GM12878 (cell line): Measurements from ENCODE around the gene RBMS1. TPM values are rescaled to one million over a fixed set of nuclear protein-coding genes. Genes with fewer than 3 reads are reported as not detected.
A peak's percentile ranks its signal among the peaks of the same experiment; 100 is the strongest.

ENCODE experiments used
- ATAC-seq: fragments of 200-7000 bp; cut with Tn5 transposase; 3 replicates; pipeline ENCODE4 v1.9.1; 2020; ENCODE audit warnings: mild to moderate bottlenecking, moderate library complexity
- BruUV-seq: library from RNA; stranded (reverse); fragments of 400-500 nt; replicated peaks from 2 replicates; lab custom pipeline; 2021; lab: Mats Ljungman, UMichigan
- CTCF ChIA-PET: fragments of 300-600 bp; sonication (Branson Sonifier 250); formaldehyde crosslinking; extraction: SDS; loops from one replicate; lab custom pipeline; 2021; ENCODE audit warnings: inconsistent platforms; lab: Yijun Ruan, JAX
- POLR2A ChIA-PET: fragments of 350-600 bp; formaldehyde crosslinking; extraction: SDS; loops from one replicate; lab custom pipeline; 2021; ENCODE audit warnings: inconsistent platforms; lab: Charles Lee
- RAD21 ChIA-PET: fragments of 300-600 bp; sonication (Branson Sonifier 250); formaldehyde crosslinking; loops from one replicate; lab custom pipeline; 2023; ENCODE audit warnings: antibody characterized with exemption; ENCODE audit not compliant: unreplicated experiment; lab: Charles Lee
- SMC1A ChIA-PET: fragments of 300-600 bp; sonication (Branson Sonifier 250); formaldehyde crosslinking; loops from one replicate; lab custom pipeline; 2023; ENCODE audit not compliant: unreplicated experiment, uncharacterized antibody; lab: Charles Lee
- DNase-seq: peaks from one replicate; pipeline ENCODE4 v3.0.0-alpha.2; 2011; ENCODE audit warnings: low read depth, low spot score
- FAIRE-seq: peaks from 3 replicates; lab custom pipeline; 2011; peaks lifted over from hg19 to GRCh38; lab: Jason Lieb, UNC
- H2AFZ ChIP-seq: 2 replicates; pipeline ENCODE4 v1.6.0; 2011; ENCODE audit warnings: low read depth, low read length, control low read depth; ENCODE audit not compliant: control insufficient read depth
- H3K27ac ChIP-seq: 2 replicates; pipeline ENCODE4 v1.5.1; 2011; ENCODE audit warnings: control low read depth; ENCODE audit not compliant: control insufficient read depth, insufficient read depth
- H3K27me3 ChIP-seq, 2 experiments: replicated peaks in 1 of 2; 2 replicates each; pipeline versions ENCODE4 v1.6.0 to v1.6.1; 2011; ENCODE audit warnings: low read length in 1 of 2; ENCODE audit not compliant: control insufficient read depth in 2 of 2, insufficient read depth in 2 of 2
- H3K36me3 ChIP-seq, 2 experiments: 2 replicates each; pipeline ENCODE4 v1.5.1; 2011; ENCODE audit warnings: low read length in 1 of 2; ENCODE audit not compliant: control insufficient read depth in 2 of 2, insufficient read depth in 2 of 2
- H3K4me1 ChIP-seq: 2 replicates; pipeline ENCODE4 v1.6.1; 2011; ENCODE audit warnings: mild to moderate bottlenecking, low read length, moderate library complexity, mixed read lengths; ENCODE audit not compliant: control insufficient read depth, insufficient read depth
- H3K4me2 ChIP-seq: 2 replicates; pipeline ENCODE4 v1.6.0; 2011; ENCODE audit warnings: control low read depth; ENCODE audit not compliant: control insufficient read depth, insufficient read depth
- H3K4me3 ChIP-seq: fragments of 200-600 bp; sonication (generic); 2 replicates; pipeline ENCODE4 v1.5.1; 2016
- H3K79me2 ChIP-seq: 2 replicates; pipeline ENCODE4 v1.6.0; 2011; ENCODE audit warnings: low read length; ENCODE audit not compliant: control insufficient read depth, insufficient read depth
- H3K9ac ChIP-seq: 2 replicates; pipeline ENCODE4 v1.8.0; 2011; ENCODE audit warnings: low read length, control low read depth, mixed read lengths; ENCODE audit not compliant: control insufficient read depth, insufficient read depth
- H3K9me3 ChIP-seq: replicated peaks from 3 replicates; pipeline ENCODE4 v1.5.1; 2011; ENCODE audit warnings: mild to moderate bottlenecking, low read length; ENCODE audit not compliant: control insufficient read depth, insufficient read depth
- H4K20me1 ChIP-seq: 2 replicates; pipeline ENCODE4 v1.6.0; 2011; ENCODE audit not compliant: control insufficient read depth, insufficient read depth
- ASH2L ChIP-seq: fragments of 300-600, 200-600 bp; sonication (generic); IDR thresholded peaks from 2 replicates; pipeline ENCODE4 v1.6.1; 2017; ENCODE audit warnings: low read depth, mild to moderate bottlenecking, borderline replicate concordance
- DPF2 ChIP-seq: fragments of 450-650 bp; IDR thresholded peaks from 2 replicates; pipeline ENCODE4 v1.6.1; 2017; ENCODE audit warnings: mild to moderate bottlenecking
- FOXK2 ChIP-seq: fragments of 450-650 bp; IDR thresholded peaks from 2 replicates; pipeline ENCODE4 v1.6.1; 2017; ENCODE audit warnings: mild to moderate bottlenecking, moderate library complexity
- MEF2B ChIP-seq: fragments of 450-650 bp; IDR thresholded peaks from 2 replicates; pipeline ENCODE4 v1.6.1; 2018; ENCODE audit warnings: mild to moderate bottlenecking, moderate library complexity; ENCODE audit not compliant: partially characterized antibody, poor library complexity, severe bottlenecking
- RUNX3 ChIP-seq: IDR thresholded peaks from 2 replicates; pipeline ENCODE4 v1.6.1; 2012; ENCODE audit warnings: low read length, inconsistent platforms
- SMARCA5 ChIP-seq: fragments of 450-650 bp; IDR thresholded peaks from 2 replicates; pipeline ENCODE4 v1.6.1; 2017; ENCODE audit warnings: mild to moderate bottlenecking
- SREBF1 ChIP-seq: IDR thresholded peaks from 2 replicates; pipeline ENCODE4 v1.6.1; 2012; ENCODE audit warnings: mild to moderate bottlenecking, low read length
- WGBS: methylation state at CpG from one replicate; pipeline ENCODE4 v1.1.6; 2016; ENCODE audit warnings: low lambda C conversion rate; ENCODE audit not compliant: insufficient replicate concordance, insufficient coverage; ENCODE audit errors: missing lambda C conversion rate; 5-methylcytosine and 5-hydroxymethylcytosine counted together
- in situ Hi-C: fragments of 300-500 bp; cut with MboI; formaldehyde crosslinking; loops from 9 replicates; pipeline ENCODE4 v1.14.3; 2018; ENCODE audit warnings: mixed read lengths
- intact Hi-C: fragments of 100-400 bp; cut with micrococcal nuclease; formaldehyde crosslinking; loops from one replicate; pipeline ENCODE4 v1.14.2; 2022; ENCODE audit not compliant: unreplicated experiment
- polyA plus RNA-seq, 11 experiments: library from polyadenylated mRNA; depleted of rRNA in 4 of 11; unstranded in 6 of 11; stranded (reverse) in 5 of 11; fragments of >200 nt; fragmentation: Nextera tagmentation in 4 of 11; fragmentation: Illumina TruSeq in 1 of 11; extraction: Ambion mirVana in 4 of 11; extraction: Trizol in 1 of 11; gene quantifications; 1 replicate in 1 of 11; 2 replicates in 10 of 11; pipeline versions ENCODE4 v1.2.1 to v1.2.3, GENCODE V29; 2011 to 2016; ENCODE audit warnings: inconsistent platforms in 2 of 11, missing spikeins in 2 of 11, low read depth in 1 of 11
- total RNA-seq, 4 experiments: library from RNA; depleted of rRNA in 3 of 4; stranded (reverse); fragments of >200 nt in 3 of 4; fragmentation: Illumina TruSeq in 1 of 4; extraction: Trizol in 1 of 4; gene quantifications; 2 replicates each; pipeline versions ENCODE4 v1.2.1 to v1.2.3, GENCODE V29; 2013 to 2021
- TF ChIP-seq, protein P1 (sequence below): fragments of 450-650 bp; IDR thresholded peaks from 2 replicates; pipeline ENCODE4 v1.6.1; 2017; ENCODE audit warnings: mild to moderate bottlenecking
- TF ChIP-seq, protein P2 (sequence below): fragments of 450-650 bp; IDR thresholded peaks from 2 replicates; pipeline ENCODE4 v1.6.1; 2014; ENCODE audit warnings: mild to moderate bottlenecking

RBMS1 gene
- total and polyA plus RNA-seq, 10 of the 15 experiments (the other 5 are each of a cell fraction or from before 2014, with no cell fraction given), result 0.04 to 0.31 (median 0.17) TPM; not detected in 1

GRCh38 chr2:160516547-160517365, 23.1 kb upstream of the RBMS1 start:
- POLR2A ChIA-PET, result no interaction called here
- WGBS, result under 1% methylated on average over 10 of the region's 10 CpGs
- no peak for TF ChIP-seq DPF2
- TF ChIP-seq MEF2B, result peak; percentile 10
- no peak for TF ChIP-seq SREBF1
- TF ChIP-seq, all 136 proteins: peak for 1
- peak; percentile 61 for ATAC-seq
- no peak overlapping the region for H3K4me3 ChIP-seq
- CTCF ChIA-PET, result interaction anchor here (0.8 kb wide), 1 partner anchor 27 kb away, joined by 4 read pairs; no protein-coding TSS in a partner anchor
- intact Hi-C loops, result no loop called here
- H3K9ac ChIP-seq, result no peak overlapping the region
- RAD21 ChIA-PET, result no interaction called here
- no peaks in the 10 kb centered on the region for H3K79me2 ChIP-seq
- BruUV-seq, result no TSS peak
- H2AFZ ChIP-seq, result no peak overlapping the region
- in situ Hi-C loops, result no loop called here
- no peak overlapping the region for H3K4me2 ChIP-seq
- no peak for FAIRE-seq
- H3K4me1 ChIP-seq, result no peaks in the 10 kb centered on the region
- DNase-seq, result no peak
- H4K20me1 ChIP-seq, result no peaks in the 10 kb centered on the region
- H3K36me3 ChIP-seq, result no peaks in the 10 kb centered on the region
- no peaks in the 10 kb centered on the region for H3K9me3 ChIP-seq
- H3K27me3 ChIP-seq, result no peaks in the 10 kb centered on the region
- SMC1A ChIA-PET, result interaction anchor here (0.8 kb wide), 1 partner anchor 755 kb away, joined by 3 read pairs; no protein-coding TSS in a partner anchor
- no peak overlapping the region for H3K27ac ChIP-seq

DNA sequence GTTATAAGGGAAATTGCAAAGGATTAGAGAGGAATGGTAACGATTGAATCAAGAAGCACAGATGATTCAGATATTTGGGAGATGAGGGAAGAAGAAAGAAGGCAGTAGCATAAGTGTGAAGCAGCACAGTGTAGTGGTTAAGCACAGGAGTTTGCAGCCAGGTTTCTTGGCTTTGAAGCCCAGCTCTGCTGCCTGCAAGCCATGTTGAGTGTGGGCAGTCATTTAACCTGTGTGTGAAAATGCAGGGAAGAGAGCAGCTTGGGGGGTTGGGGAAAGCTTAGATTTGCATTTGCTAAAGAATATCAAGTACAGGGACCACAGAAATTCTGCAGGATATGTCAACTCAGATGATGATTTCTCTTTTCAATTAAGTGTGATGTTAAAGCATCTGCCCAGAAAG, 21.5 kb upstream of the RBMS1 start:
- Histone ChIP-seq H3K9me3 (no peaks in the 10 kb centered on the region), H3K4me3 (no peak overlapping the region), H3K79me2 (no peaks in the 10 kb centered on the region), H3K4me1 (no peaks in the 10 kb centered on the region), H3K9ac (no peak overlapping the region), H3K27ac (no peak overlapping the region)
- WGBS, result 0% methylated on average over 1 of the region's 1 CpG
- FAIRE-seq, result no peak
- BruUV-seq, result no TSS peak
- no peak for ATAC-seq
- in situ Hi-C loops, result no loop called here
- no peak for TF ChIP-seq ASH2L
- TF ChIP-seq, protein P1, sequence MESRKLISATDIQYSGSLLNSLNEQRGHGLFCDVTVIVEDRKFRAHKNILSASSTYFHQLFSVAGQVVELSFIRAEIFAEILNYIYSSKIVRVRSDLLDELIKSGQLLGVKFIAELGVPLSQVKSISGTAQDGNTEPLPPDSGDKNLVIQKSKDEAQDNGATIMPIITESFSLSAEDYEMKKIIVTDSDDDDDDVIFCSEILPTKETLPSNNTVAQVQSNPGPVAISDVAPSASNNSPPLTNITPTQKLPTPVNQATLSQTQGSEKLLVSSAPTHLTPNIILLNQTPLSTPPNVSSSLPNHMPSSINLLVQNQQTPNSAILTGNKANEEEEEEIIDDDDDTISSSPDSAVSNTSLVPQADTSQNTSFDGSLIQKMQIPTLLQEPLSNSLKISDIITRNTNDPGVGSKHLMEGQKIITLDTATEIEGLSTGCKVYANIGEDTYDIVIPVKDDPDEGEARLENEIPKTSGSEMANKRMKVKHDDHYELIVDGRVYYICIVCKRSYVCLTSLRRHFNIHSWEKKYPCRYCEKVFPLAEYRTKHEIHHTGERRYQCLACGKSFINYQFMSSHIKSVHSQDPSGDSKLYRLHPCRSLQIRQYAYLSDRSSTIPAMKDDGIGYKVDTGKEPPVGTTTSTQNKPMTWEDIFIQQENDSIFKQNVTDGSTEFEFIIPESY, result no peak
- no peak for TF ChIP-seq SMARCA5
- TF ChIP-seq, protein P2, sequence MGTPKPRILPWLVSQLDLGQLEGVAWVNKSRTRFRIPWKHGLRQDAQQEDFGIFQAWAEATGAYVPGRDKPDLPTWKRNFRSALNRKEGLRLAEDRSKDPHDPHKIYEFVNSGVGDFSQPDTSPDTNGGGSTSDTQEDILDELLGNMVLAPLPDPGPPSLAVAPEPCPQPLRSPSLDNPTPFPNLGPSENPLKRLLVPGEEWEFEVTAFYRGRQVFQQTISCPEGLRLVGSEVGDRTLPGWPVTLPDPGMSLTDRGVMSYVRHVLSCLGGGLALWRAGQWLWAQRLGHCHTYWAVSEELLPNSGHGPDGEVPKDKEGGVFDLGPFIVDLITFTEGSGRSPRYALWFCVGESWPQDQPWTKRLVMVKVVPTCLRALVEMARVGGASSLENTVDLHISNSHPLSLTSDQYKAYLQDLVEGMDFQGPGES, result no peak
- TF ChIP-seq FOXK2, result no peak
- TF ChIP-seq RUNX3, result no peak
- TF ChIP-seq, all 136 proteins: peak for 0
- Histone ChIP-seq H3K4me2 (no peak overlapping the region), H4K20me1 (no peaks in the 10 kb centered on the region), H3K27me3 (no peaks in the 10 kb centered on the region), H2AFZ (no peak overlapping the region), H3K36me3 (no peaks in the 10 kb centered on the region)
- ChIA-PET SMC1A (no interaction called here), RAD21 (no interaction called here), CTCF (no interaction called here), POLR2A (no interaction called here)
- intact Hi-C loops, result no loop called here
- no peak for DNase-seq
